HepG2 (cell line): Measurements from ENCODE around the gene SMAD7. TPM values are rescaled to one million over a fixed set of nuclear protein-coding genes. Genes with fewer than 3 reads are reported as not detected.

Source experiments
- ATAC-seq: fragments of 200-7000 bp; cut with Tn5 transposase; 3 replicates; pipeline ENCODE4 v1.9.1; 2020; ENCODE audit warnings: mild to moderate bottlenecking, moderate library complexity
- BruUV-seq: library from RNA; stranded (reverse); fragments of 400-500 nt; replicated peaks from 2 replicates; lab custom pipeline; 2021; lab: Mats Ljungman, UMichigan
- CTCF ChIA-PET: fragments of 300-600 bp; formaldehyde crosslinking; extraction: SDS; loops from one replicate; lab custom pipeline; 2021; ENCODE audit warnings: low total read pairs, inconsistent platforms, low intra/inter-chr PET ratio; lab: Yijun Ruan, JAX
- POLR2A ChIA-PET: fragments of 350-600 bp; sonication (Branson Sonifier 250); formaldehyde crosslinking; loops from one replicate; lab custom pipeline; 2020; ENCODE audit warnings: antibody characterized with exemption, inconsistent platforms; lab: Yijun Ruan, JAX
- DNase-seq: peaks from one replicate; pipeline ENCODE4 v3.0.0-alpha.2; 2015; ENCODE audit warnings: low spot score
- FAIRE-seq: peaks from 3 replicates; lab custom pipeline; 2011; peaks lifted over from hg19 to GRCh38; lab: Jason Lieb, UNC
- H2AFZ ChIP-seq: one replicate; pipeline ENCODE4 v1.6.1; 2011; ENCODE audit warnings: low read length, inconsistent platforms
- H3K27ac ChIP-seq: fragments of 300-600 bp; 3 replicates; pipeline ENCODE4 v1.8.0; 2011; ENCODE audit warnings: mixed run types, mild to moderate bottlenecking, mixed read lengths, low read length, inconsistent platforms; ENCODE audit not compliant: insufficient read depth; ENCODE audit errors: extremely low read length
- H3K27me3 ChIP-seq, 2 experiments: fragments of 200-600 bp in 1 of 2; 2 replicates in 1 of 2; 3 replicates in 1 of 2; pipeline versions ENCODE4 v1.6.0 to v1.8.0; 2011; ENCODE audit warnings: low read length in 2 of 2, mild to moderate bottlenecking in 2 of 2, moderate library complexity in 2 of 2, inconsistent platforms in 1 of 2; ENCODE audit not compliant: insufficient read depth in 2 of 2, control insufficient read depth in 1 of 2
- H3K36me3 ChIP-seq, 2 experiments: fragments of 200-600 bp in 1 of 2; replicated peaks in 1 of 2; 2 replicates in 1 of 2; 3 replicates in 1 of 2; pipeline versions ENCODE4 v1.5.1 to v1.8.0; 2011; ENCODE audit warnings: low read length in 2 of 2, inconsistent platforms in 1 of 2; ENCODE audit not compliant: insufficient read depth in 2 of 2, control insufficient read depth in 1 of 2
- H3K4me1 ChIP-seq: 2 replicates; pipeline ENCODE4 v1.5.1; 2012; ENCODE audit warnings: low read length, inconsistent platforms; ENCODE audit not compliant: insufficient read depth
- H3K4me2 ChIP-seq: 2 replicates; pipeline ENCODE4 v1.6.0; 2011; ENCODE audit warnings: low read depth, low read length, inconsistent platforms
- H3K4me3 ChIP-seq, 3 experiments: fragments of 200-600 bp in 1 of 3; sonication (generic), shearing (Covaris generic) in 1 of 3; replicated peaks in 1 of 3; 2 replicates each; pipeline ENCODE4 v1.5.1; 2011 to 2016; ENCODE audit warnings: low read length in 3 of 3, inconsistent platforms in 2 of 3, low read depth in 2 of 3, mild to moderate bottlenecking in 2 of 3, control low read depth in 1 of 3, mixed read lengths in 1 of 3; ENCODE audit not compliant: insufficient read depth in 1 of 3
- H3K79me2 ChIP-seq: one replicate; pipeline ENCODE4 v1.6.1; 2011; ENCODE audit warnings: low read length, inconsistent platforms; ENCODE audit not compliant: insufficient read depth
- H3K9ac ChIP-seq: 2 replicates; pipeline ENCODE4 v1.6.0; 2011; ENCODE audit warnings: mild to moderate bottlenecking, low read depth, low read length, inconsistent platforms; ENCODE audit not compliant: insufficient read depth
- H3K9me3 ChIP-seq: 2 replicates; pipeline ENCODE4 v1.5.1; 2012; ENCODE audit warnings: mild to moderate bottlenecking, low read length
- H4K20me1 ChIP-seq: 2 replicates; pipeline ENCODE4 v1.6.0; 2011; ENCODE audit warnings: inconsistent platforms, mild to moderate bottlenecking, low read length, moderate library complexity; ENCODE audit not compliant: insufficient read depth
- MAFK ChIP-seq, 2 experiments: IDR thresholded peaks in 1 of 2; conservative IDR thresholded peaks in 1 of 2; 2 replicates each; pipeline ENCODE4 v1.6.1; 2011; ENCODE audit warnings: improper control_type of control experiment in 2 of 2, low read length in 2 of 2
- SP5 ChIP-seq: IDR thresholded peaks from 2 replicates; pipeline ENCODE4 v1.6.1; 2016; ENCODE audit warnings: low read depth, borderline replicate concordance
- ZFP1 ChIP-seq: IDR thresholded peaks from 2 replicates; pipeline ENCODE4 v1.6.1; 2016
- ZNF619 ChIP-seq: sonication (generic); formaldehyde crosslinking; IDR thresholded peaks from 2 replicates; pipeline ENCODE4 v1.4.0; 2020; ENCODE audit warnings: mild to moderate bottlenecking, missing genetic modification reagents
- ZNF7 ChIP-seq: IDR thresholded peaks from 2 replicates; pipeline ENCODE4 v1.6.1; 2016; ENCODE audit warnings: missing biosample characterization, missing genetic modification reagents
- ZNF766 ChIP-seq: sonication (generic); formaldehyde crosslinking; IDR thresholded peaks from 2 replicates; pipeline ENCODE4 v1.5.0; 2020; ENCODE audit warnings: missing genetic modification reagents, borderline replicate concordance
- WGBS: methylation state at CpG from one replicate; pipeline ENCODE4 v1.1.6; 2017; ENCODE audit warnings: low lambda C conversion rate; 5-methylcytosine and 5-hydroxymethylcytosine counted together
- in situ Hi-C: cut with HindIII; loops from 2 replicates; pipeline ENCODE4 v1.10.0; 2017; ENCODE audit warnings: low pct_unique_long_range_greater_than_20kb; ENCODE audit not compliant: extremely low pct_ligation_motif_present
- intact Hi-C: fragments of 100-400 bp; cut with micrococcal nuclease; formaldehyde crosslinking; loops from one replicate; pipeline ENCODE4 v1.10.0; 2022; ENCODE audit not compliant: unreplicated experiment
- polyA plus RNA-seq, 8 experiments: library from polyadenylated mRNA; depleted of rRNA in 3 of 8; stranded (reverse) in 7 of 8; unstranded in 1 of 8; fragments of >200 nt; fragmentation: Illumina TruSeq in 4 of 8; extraction: Trizol in 4 of 8; gene quantifications; 2 replicates each; pipeline versions ENCODE4 v1.2.1 to v1.2.3, GENCODE V29; 2011 to 2016; ENCODE audit warnings: low read depth in 4 of 8, missing spikeins in 1 of 8, mixed read lengths in 1 of 8; ENCODE audit not compliant: insufficient read depth in 1 of 8
- total RNA-seq, 5 experiments: library from RNA; depleted of rRNA; stranded (reverse); fragments of >200 nt; fragmentation: Illumina TruSeq; extraction: Trizol; gene quantifications; 2 replicates each; pipeline ENCODE4 v1.2.3, GENCODE V29; 2016; ENCODE audit warnings: low read depth in 1 of 5
- TF ChIP-seq, protein P1 (sequence below): sonication (generic); formaldehyde crosslinking; IDR thresholded peaks from 2 replicates; pipeline ENCODE4 v1.4.0; 2020; ENCODE audit warnings: mild to moderate bottlenecking, missing genetic modification reagents

Gene SMAD7
- total and polyA plus RNA-seq, 2 of the 13 experiments (the other 11 are each of a cell fraction or from before 2014, with no cell fraction given) = 17.4 to 24.7 TPM

DNA sequence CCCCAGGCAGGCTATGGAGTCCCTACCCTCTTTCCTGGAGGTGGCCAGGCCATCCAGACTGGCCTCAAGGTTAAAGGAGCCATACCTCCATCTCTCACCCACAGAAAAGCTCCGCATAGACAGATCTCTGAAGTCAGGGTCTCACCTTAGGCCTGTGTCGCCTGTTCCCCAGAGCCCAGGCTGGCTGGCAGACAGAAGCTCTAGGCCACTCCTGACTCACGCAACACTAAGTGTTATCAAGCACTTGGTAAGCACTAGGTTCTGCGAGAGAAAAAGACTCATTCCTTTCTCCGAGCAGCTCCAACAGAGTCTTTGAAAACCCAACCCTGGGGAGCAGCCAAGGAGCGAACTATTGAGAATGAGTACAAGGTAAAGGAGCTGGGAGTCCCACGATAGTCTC, 6.1 kb downstream of the SMAD7 start:
- in situ Hi-C loops = loop anchor here (5.0 kb wide), 1 partner anchor 47 kb away; no protein-coding TSS in a partner anchor
- ChIA-PET POLR2A (interaction anchor here (0.9 to 6.3 kb wide), 3 partner anchors 14 to 46 kb away, joined by 4 to 79 read pairs (median 4); no protein-coding TSS in a partner anchor), CTCF (no interaction called here)
- Histone ChIP-seq H3K36me3 (peaks cover 6 to 24% of the 10 kb centered on the region in 2 experiments), H3K27me3 (no peaks in the 10 kb centered on the region; a peak in 1 of 5 replicates), H3K9me3 (no peaks in the 10 kb centered on the region), H2AFZ (no peak overlapping the region), H3K4me1 (peaks cover 80% of the 10 kb centered on the region), H3K9ac (peak overlapping the region; percentile 49; the same call in 1 of the 2 replicates), H3K79me2 (peaks cover 97% of the 10 kb centered on the region), H3K4me3 (peak overlapping the region; percentile 34 to 91 (median 46); a peak in 5 of 6 replicates), H3K27ac (peak overlapping the region; percentile 74), H4K20me1 (peaks cover 66% of the 10 kb centered on the region), H3K4me2 (peak overlapping the region; percentile 99)
- DNase-seq (no peak), ATAC-seq (no peak), FAIRE-seq (no peak)
- no TSS peak for BruUV-seq
- intact Hi-C loops = loop anchor here (5.0 to 10.0 kb wide), 3 partner anchors 38 to 290 kb away; no protein-coding TSS in a partner anchor
- no peak for TF ChIP-seq ZNF766 (CRISPR knock-in tag)
- TF ChIP-seq SP5 (CRISPR knock-in tag) = no peak
- TF ChIP-seq ZNF619 (CRISPR knock-in tag) = no peak
- no peak for TF ChIP-seq MAFK (conservative IDR thresholded peaks at IDR 0.05 in 1 of 2, IDR thresholded peaks at IDR 0.05 in 1 of 2; ENCODE audit: low read length in 2 of 2)
- TF ChIP-seq ZNF7 (CRISPR knock-in tag) = peak; percentile 89
- TF ChIP-seq, protein P1, sequence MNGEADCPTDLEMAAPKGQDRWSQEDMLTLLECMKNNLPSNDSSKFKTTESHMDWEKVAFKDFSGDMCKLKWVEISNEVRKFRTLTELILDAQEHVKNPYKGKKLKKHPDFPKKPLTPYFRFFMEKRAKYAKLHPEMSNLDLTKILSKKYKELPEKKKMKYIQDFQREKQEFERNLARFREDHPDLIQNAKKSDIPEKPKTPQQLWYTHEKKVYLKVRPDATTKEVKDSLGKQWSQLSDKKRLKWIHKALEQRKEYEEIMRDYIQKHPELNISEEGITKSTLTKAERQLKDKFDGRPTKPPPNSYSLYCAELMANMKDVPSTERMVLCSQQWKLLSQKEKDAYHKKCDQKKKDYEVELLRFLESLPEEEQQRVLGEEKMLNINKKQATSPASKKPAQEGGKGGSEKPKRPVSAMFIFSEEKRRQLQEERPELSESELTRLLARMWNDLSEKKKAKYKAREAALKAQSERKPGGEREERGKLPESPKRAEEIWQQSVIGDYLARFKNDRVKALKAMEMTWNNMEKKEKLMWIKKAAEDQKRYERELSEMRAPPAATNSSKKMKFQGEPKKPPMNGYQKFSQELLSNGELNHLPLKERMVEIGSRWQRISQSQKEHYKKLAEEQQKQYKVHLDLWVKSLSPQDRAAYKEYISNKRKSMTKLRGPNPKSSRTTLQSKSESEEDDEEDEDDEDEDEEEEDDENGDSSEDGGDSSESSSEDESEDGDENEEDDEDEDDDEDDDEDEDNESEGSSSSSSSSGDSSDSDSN = 0 out of 2 replicates have a peak, but pooled peaks have one; percentile 28
- no peak for TF ChIP-seq ZFP1
- 77% methylated on average over 3 of the region's 7 CpGs for WGBS
